ENCODE results near the gene ZBTB11. TPM values are rescaled to one million over a fixed set of nuclear protein-coding genes. Genes with fewer than 3 reads are reported as not detected.

ZBTB11 gene
- total RNA-seq, 1 donor from 2014 or later: 17.2 TPM

DNA sequence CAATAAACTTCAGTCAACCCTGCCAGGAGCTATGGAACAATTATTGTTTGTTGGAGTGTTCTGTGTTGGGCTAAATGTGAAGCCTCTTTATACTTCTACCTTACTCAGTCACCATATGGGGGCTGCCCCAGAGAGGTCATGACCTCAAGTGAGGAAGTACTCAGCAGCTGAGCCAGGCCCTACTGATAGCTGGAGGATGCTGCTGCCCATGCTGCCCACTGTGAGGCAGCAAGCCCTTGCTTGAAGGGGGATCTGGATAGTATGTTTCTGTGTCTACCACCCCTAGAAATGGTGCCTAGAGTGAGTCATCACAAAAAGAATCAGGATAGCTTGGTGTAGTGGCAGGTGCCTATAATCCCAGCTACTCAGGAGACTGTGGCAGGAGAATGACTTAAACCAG, 14.0 kb upstream of the ZBTB11 start:
- Mint-ChIP-seq H3K4me1 (peaks cover 15% of the 10 kb centered on the region), H3K27ac (ENCODE audit: unreplicated experiment) (no peak overlapping the region), H3K4me3 (peak overlapping the region; percentile 38), H3K27me3 (ENCODE audit: low read depth) (no peaks in the 10 kb centered on the region), H3K36me3 (ENCODE audit: low read depth) (no peaks in the 10 kb centered on the region), H3K9me3 (no peaks in the 10 kb centered on the region)
- TF ChIP-seq CTCF (conservative IDR thresholded peaks at IDR 0.05): no peak
- no peak for DNase-seq (ENCODE audit: low read depth, low spot score)

DNA sequence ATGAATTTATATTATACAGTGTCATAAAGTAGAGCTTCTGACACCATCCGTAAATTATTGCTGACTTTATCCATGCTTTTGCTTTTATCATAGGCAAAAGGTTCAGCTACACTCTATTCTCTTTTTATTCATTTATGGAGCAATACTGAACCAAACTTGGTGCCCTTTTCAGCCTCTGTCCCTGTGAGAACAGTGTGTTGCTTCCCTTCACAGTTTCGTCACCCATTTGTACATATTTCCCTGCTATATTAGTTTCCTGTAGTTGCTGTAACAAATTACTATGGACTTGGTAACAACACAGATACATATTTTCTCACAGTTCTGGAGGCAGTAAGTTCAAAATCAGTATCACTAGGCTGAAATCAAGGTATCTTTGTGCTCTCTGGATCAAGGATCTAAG, 12.4 kb upstream of the ZBTB11 start:
- H3K4me3 Mint-ChIP-seq: peak overlapping the region; percentile 50
- peaks cover 27% of the 10 kb centered on the region for H3K4me1 Mint-ChIP-seq
- H3K27ac Mint-ChIP-seq (ENCODE audit: unreplicated experiment): no peak overlapping the region

GRCh38 chr3:101687142-101687931, 10.4 kb upstream of the ZBTB11 start:
- peak overlapping the region; percentile 100 for H3K27ac Mint-ChIP-seq (ENCODE audit: unreplicated experiment)
- H3K4me1 Mint-ChIP-seq: peaks cover 31% of the 10 kb centered on the region
- no peak for DNase-seq (ENCODE audit: low read depth, low spot score)
- no peaks in the 10 kb centered on the region for H3K27me3 Mint-ChIP-seq (ENCODE audit: low read depth)
- peak overlapping the region; percentile 99 for H3K4me3 Mint-ChIP-seq
- H3K36me3 Mint-ChIP-seq (ENCODE audit: low read depth): peaks cover 11% of the 10 kb centered on the region
- TF ChIP-seq CTCF (conservative IDR thresholded peaks at IDR 0.05): no peak
- H3K9me3 Mint-ChIP-seq: no peaks in the 10 kb centered on the region

More for the DNA sequence above, 12.4 kb upstream of the ZBTB11 start:
- no peak for TF ChIP-seq CTCF (conservative IDR thresholded peaks at IDR 0.05)
- Mint-ChIP-seq H3K36me3 (ENCODE audit: low read depth) (peaks cover 6% of the 10 kb centered on the region), H3K27me3 (ENCODE audit: low read depth) (no peaks in the 10 kb centered on the region), H3K9me3 (no peaks in the 10 kb centered on the region)
- DNase-seq (ENCODE audit: low read depth, low spot score): no peak

DNA sequence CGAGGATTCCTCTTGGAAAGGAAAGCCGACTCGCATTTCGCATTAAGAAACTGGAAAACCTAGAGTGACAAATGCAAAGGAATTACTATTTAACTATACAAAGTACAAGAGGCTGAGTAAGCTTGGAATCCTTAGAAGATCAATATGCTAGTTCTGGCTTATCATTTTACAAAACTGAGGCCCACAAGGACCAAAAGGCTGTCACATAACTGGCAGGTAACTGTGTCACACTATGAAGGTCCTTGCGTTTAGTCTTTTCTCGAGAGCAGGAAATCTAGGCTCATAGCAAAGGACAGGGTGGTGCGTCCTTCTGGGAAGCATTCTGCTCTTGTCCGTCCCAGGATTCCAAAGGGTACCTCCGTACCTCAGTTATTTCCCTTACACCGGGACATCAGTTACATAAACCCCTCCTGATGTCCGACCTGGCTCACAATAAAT, 9.0 kb upstream of the ZBTB11 start:
- Mint-ChIP-seq H3K4me3 (peak overlapping the region; percentile 99), H3K9me3 (no peaks in the 10 kb centered on the region), H3K4me1 (peaks cover 31% of the 10 kb centered on the region), H3K36me3 (ENCODE audit: low read depth) (peaks cover 19% of the 10 kb centered on the region), H3K27me3 (ENCODE audit: low read depth) (no peaks in the 10 kb centered on the region), H3K27ac (ENCODE audit: unreplicated experiment) (peak overlapping the region; percentile 100)
- peak; percentile 16 for DNase-seq (ENCODE audit: low read depth, low spot score)
- TF ChIP-seq CTCF (conservative IDR thresholded peaks at IDR 0.05): no peak

DNA sequence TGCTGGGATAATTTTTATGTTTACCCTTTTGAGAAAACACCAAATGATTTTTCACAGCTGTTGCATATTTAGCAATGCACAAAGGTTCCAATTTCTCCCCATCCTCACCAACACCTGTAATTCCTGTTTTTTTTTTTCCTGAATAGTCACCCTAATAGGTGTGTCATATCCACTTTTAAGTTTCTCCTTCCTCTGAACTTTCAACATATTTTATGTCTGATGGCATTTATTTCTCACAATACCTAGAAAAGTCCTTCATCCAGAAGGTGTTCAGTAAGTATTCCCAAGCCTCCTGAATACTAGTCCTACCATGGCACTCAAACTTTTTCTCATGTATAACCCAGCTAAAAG, 8.1 kb upstream of the ZBTB11 start:
- Mint-ChIP-seq H3K4me3 (peak overlapping the region; percentile 99), H3K27me3 (ENCODE audit: low read depth) (no peaks in the 10 kb centered on the region), H3K9me3 (no peaks in the 10 kb centered on the region), H3K4me1 (peaks cover 31% of the 10 kb centered on the region), H3K27ac (ENCODE audit: unreplicated experiment) (peak overlapping the region; percentile 72), H3K36me3 (ENCODE audit: low read depth) (peaks cover 26% of the 10 kb centered on the region)
- DNase-seq (ENCODE audit: low read depth, low spot score): no peak
- no peak for TF ChIP-seq CTCF (conservative IDR thresholded peaks at IDR 0.05)

All from neural crest cell (in vitro differentiated cells).